IMR-90 (cell line): ENCODE measurements around the gene RAB3GAP2. TPM values are rescaled to one million over a fixed set of nuclear protein-coding genes. Genes with fewer than 3 reads are reported as not detected.

Source experiments
- ATAC-seq: fragments of 200-7000 bp; cut with Tn5 transposase; 2 replicates; pipeline ENCODE4 v1.9.1; 2020; ENCODE audit warnings: low read depth, mild to moderate bottlenecking, moderate library complexity
- BruUV-seq: library from RNA; stranded (reverse); fragments of 400-500 nt; replicated peaks from 2 replicates; lab custom pipeline; 2021; lab: Mats Ljungman, UMichigan
- CTCF ChIA-PET: fragments of 300-600 bp; formaldehyde crosslinking; extraction: SDS; loops from one replicate; lab custom pipeline; 2021; ENCODE audit warnings: antibody characterized with exemption; lab: Yijun Ruan, JAX
- POLR2A ChIA-PET: fragments of 300-600 bp; sonication (Branson Sonifier 250); formaldehyde crosslinking; loops from one replicate; lab custom pipeline; 2022; ENCODE audit warnings: antibody characterized with exemption; ENCODE audit not compliant: unreplicated experiment; lab: Charles Lee
- DNase-seq: peaks from one replicate; pipeline ENCODE4 v3.0.0; 2013
- H2AFZ ChIP-seq: replicated peaks from 2 replicates; pipeline ENCODE3; 2013; ENCODE audit warnings: low read length, mild to moderate bottlenecking; ENCODE audit not compliant: poor library complexity
- H2AK5ac ChIP-seq: 2 replicates; pipeline ENCODE4 v1.6.1; 2013; ENCODE audit warnings: low read depth, low read length, inconsistent platforms
- H2AK9ac ChIP-seq: replicated peaks from 2 replicates; pipeline ENCODE3; 2013; ENCODE audit warnings: mild to moderate bottlenecking, low read depth, low read length, moderate library complexity; ENCODE audit not compliant: poor library complexity
- H2BK120ac ChIP-seq: 2 replicates; pipeline ENCODE4 v1.6.1; 2013; ENCODE audit warnings: low read depth, low read length, inconsistent platforms
- H2BK15ac ChIP-seq: 3 replicates; pipeline ENCODE4 v1.6.1; 2013; ENCODE audit warnings: low read depth, low read length, inconsistent platforms
- H2BK20ac ChIP-seq: 2 replicates; pipeline ENCODE4 v1.6.1; 2013; ENCODE audit warnings: low read depth, mild to moderate bottlenecking, inconsistent platforms, low read length, moderate library complexity
- H2BK5ac ChIP-seq: 2 replicates; pipeline ENCODE4 v1.6.1; 2013; ENCODE audit warnings: mild to moderate bottlenecking, low read depth, low read length, inconsistent platforms; ENCODE audit not compliant: poor library complexity, severe bottlenecking
- H3K14ac ChIP-seq: replicated peaks from 2 replicates; pipeline ENCODE4 v1.6.1; 2013; ENCODE audit warnings: low read depth, low read length, inconsistent platforms
- H3K18ac ChIP-seq: 2 replicates; pipeline ENCODE4 v1.6.1; 2013; ENCODE audit warnings: low read depth, low read length, control low read depth
- H3K23ac ChIP-seq: 2 replicates; pipeline ENCODE4 v1.6.1; 2013; ENCODE audit warnings: low read depth, low read length, inconsistent platforms
- H3K27ac ChIP-seq: 2 replicates; pipeline ENCODE4 v1.5.1; 2013; ENCODE audit warnings: mild to moderate bottlenecking, control low read depth, low read length; ENCODE audit not compliant: insufficient read depth
- H3K27me3 ChIP-seq: 2 replicates; pipeline ENCODE4 v1.6.1; 2013; ENCODE audit warnings: low read length; ENCODE audit not compliant: control insufficient read depth, insufficient read depth
- H3K36me3 ChIP-seq: 2 replicates; pipeline ENCODE4 v1.6.1; 2013; ENCODE audit warnings: low read length, mixed read lengths; ENCODE audit not compliant: control insufficient read depth, insufficient read depth
- H3K4ac ChIP-seq: 2 replicates; pipeline ENCODE4 v1.6.1; 2013; ENCODE audit warnings: low read depth, low read length, inconsistent platforms
- H3K4me1 ChIP-seq: 2 replicates; pipeline ENCODE4 v1.6.1; 2013; ENCODE audit warnings: low read length, mixed read lengths; ENCODE audit not compliant: control insufficient read depth, insufficient read depth
- H3K4me2 ChIP-seq: 2 replicates; pipeline ENCODE4 v1.6.1; 2013; ENCODE audit warnings: low read depth, mild to moderate bottlenecking, control low read depth, low read length, moderate library complexity
- H3K4me3 ChIP-seq: 2 replicates; pipeline ENCODE4 v1.5.1; 2013; ENCODE audit warnings: low read depth, mild to moderate bottlenecking, control low read depth, low read length, moderate library complexity; ENCODE audit not compliant: insufficient read depth
- H3K56ac ChIP-seq: 2 replicates; pipeline ENCODE4 v1.6.1; 2013; ENCODE audit warnings: low read length, inconsistent platforms; ENCODE audit not compliant: insufficient read depth; ENCODE audit errors: extremely low read depth
- H3K79me1 ChIP-seq, 2 experiments: 2 replicates each; pipeline ENCODE4 v1.6.1; 2013; ENCODE audit warnings: low read length in 2 of 2, inconsistent platforms in 1 of 2, low read depth in 1 of 2
- H3K9ac ChIP-seq: 2 replicates; pipeline ENCODE4 v1.6.1; 2013; ENCODE audit warnings: low read depth, low read length, control low read depth
- H3K9me1 ChIP-seq: 2 replicates; pipeline ENCODE4 v1.6.1; 2013; ENCODE audit warnings: low read length, inconsistent platforms; ENCODE audit not compliant: insufficient read depth
- H3K9me3 ChIP-seq: 2 replicates; pipeline ENCODE4 v1.6.1; 2013; ENCODE audit warnings: low read length; ENCODE audit not compliant: control insufficient read depth, insufficient read depth
- H4K20me1 ChIP-seq: 2 replicates; pipeline ENCODE4 v1.6.1; 2013; ENCODE audit warnings: low read length, inconsistent platforms; ENCODE audit not compliant: insufficient read depth
- H4K5ac ChIP-seq: 2 replicates; pipeline ENCODE4 v1.6.1; 2013; ENCODE audit warnings: mild to moderate bottlenecking, low read depth, low read length, control low read depth
- H4K8ac ChIP-seq, 2 experiments: 2 replicates each; pipeline ENCODE4 v1.6.1; 2013; ENCODE audit warnings: low read depth in 2 of 2, low read length in 2 of 2, control low read depth in 1 of 2, inconsistent platforms in 1 of 2
- H4K91ac ChIP-seq: 2 replicates; pipeline ENCODE4 v1.6.1; 2013; ENCODE audit warnings: low read depth, low read length, inconsistent platforms; ENCODE audit not compliant: insufficient read depth
- BHLHE40 ChIP-seq: fragments of 150-350 bp; IDR thresholded peaks from 2 replicates; pipeline ENCODE4 v1.6.1; 2016; ENCODE audit warnings: mild to moderate bottlenecking, low read depth, low read length
- CEBPB ChIP-seq: IDR thresholded peaks from 2 replicates; pipeline ENCODE4 v1.6.1; 2012; ENCODE audit warnings: low read depth, low read length, improper control_type of control experiment
- CHD1 ChIP-seq: IDR thresholded peaks from 2 replicates; pipeline ENCODE4 v1.6.1; 2012; ENCODE audit warnings: low read depth, low read length, improper control_type of control experiment
- CTCF ChIP-seq: conservative IDR thresholded peaks from 2 replicates; pipeline ENCODE4 v1.5.1; 2012; ENCODE audit warnings: mild to moderate bottlenecking, low read depth, low read length, improper control_type of control experiment
- ELK1 ChIP-seq: fragments of 150-350 bp; IDR thresholded peaks from 2 replicates; pipeline ENCODE4 v1.6.1; 2016; ENCODE audit warnings: low read depth, mild to moderate bottlenecking, low read length, moderate library complexity, borderline replicate concordance
- FOS ChIP-seq: fragments of 150-350 bp; IDR thresholded peaks from 2 replicates; pipeline ENCODE4 v1.6.1; 2016; ENCODE audit warnings: low read depth, low read length
- MAFK ChIP-seq: IDR thresholded peaks from 2 replicates; pipeline ENCODE4 v1.6.1; 2012; ENCODE audit warnings: low read depth, low read length, improper control_type of control experiment
- MAZ ChIP-seq: IDR thresholded peaks from 2 replicates; pipeline ENCODE4 v1.6.1; 2012; ENCODE audit warnings: low read depth, mild to moderate bottlenecking, low read length, improper control_type of control experiment, moderate library complexity, borderline replicate concordance
- NFE2L2 ChIP-seq: fragments of 150-350 bp; IDR thresholded peaks from 2 replicates; pipeline ENCODE4 v1.6.1; 2016; ENCODE audit warnings: low read depth, mild to moderate bottlenecking, low read length
- RAD21 ChIP-seq: IDR thresholded peaks from 2 replicates; pipeline ENCODE4 v1.6.1; 2012; ENCODE audit warnings: low read length, improper control_type of control experiment
- RCOR1 ChIP-seq: IDR thresholded peaks from 2 replicates; pipeline ENCODE4 v1.6.1; 2012; ENCODE audit warnings: mild to moderate bottlenecking, low read length, improper control_type of control experiment; ENCODE audit not compliant: insufficient replicate concordance
- SMC3 ChIP-seq: fragments of 150-350 bp; IDR thresholded peaks from 2 replicates; pipeline ENCODE4 v1.6.1; 2016; ENCODE audit warnings: low read depth, mild to moderate bottlenecking, antibody characterized with exemption, low read length, moderate library complexity
- USF2 ChIP-seq: fragments of 150-350 bp; IDR thresholded peaks from 2 replicates; pipeline ENCODE4 v1.6.1; 2017; ENCODE audit warnings: mild to moderate bottlenecking, antibody characterized with exemption, low read length, low read depth
- dilution Hi-C: fragments of 300-500 bp; cut with HindIII; formaldehyde crosslinking; loops from one replicate; pipeline ENCODE4 v1.14.3; 2018; ENCODE audit warnings: low sequenced_read_pairs; ENCODE audit not compliant: unreplicated experiment
- in situ Hi-C: fragments of 300-500 bp; cut with MboI; formaldehyde crosslinking; loops from 3 replicates; pipeline ENCODE4 v1.14.3; 2019; ENCODE audit warnings: low sequenced_read_pairs, inconsistent platforms, mixed read lengths
- intact Hi-C: fragments of 100-400 bp; cut with micrococcal nuclease; formaldehyde crosslinking; loops from 2 replicates; pipeline ENCODE4 v1.10.0; 2022
- polyA plus RNA-seq, 3 experiments: library from polyadenylated mRNA; depleted of rRNA; stranded (reverse); fragments of >200 nt; gene quantifications; 2 replicates each; pipeline ENCODE4 v1.2.3, GENCODE V29; 2012; ENCODE audit warnings: low replicate concordance in 1 of 3
- total RNA-seq: library from RNA; depleted of rRNA; stranded (reverse); fragments of >200 nt; gene quantifications from 2 replicates; pipeline ENCODE4 v1.2.3, GENCODE V29; 2012

RAB3GAP2 gene
- total and polyA plus RNA-seq, 2 of the 4 experiments (the other 2 are of a cell fraction): 12.3 to 37.8 TPM

- no peaks in the 10 kb centered on the region for H3K27me3 ChIP-seq
- H3K9me1 ChIP-seq: no peaks in the 10 kb centered on the region; the same call in 1 of the 2 replicates
- no peak overlapping the region for H3K4ac ChIP-seq
- H2AFZ ChIP-seq: no peak overlapping the region
- dilution Hi-C loops: no loop called here
- H2BK20ac ChIP-seq: no peak overlapping the region
- no peak overlapping the region for H2AK9ac ChIP-seq
- no peaks in the 10 kb centered on the region for H4K20me1 ChIP-seq
- no peak overlapping the region for H3K27ac ChIP-seq
- H3K18ac ChIP-seq: no peak overlapping the region
- in situ Hi-C loops: no loop called here
- POLR2A ChIA-PET: no interaction called here
- H3K4me3 ChIP-seq: no peak overlapping the region
- no peak overlapping the region for H2BK5ac ChIP-seq
- H3K4me1 ChIP-seq: no peaks in the 10 kb centered on the region
- intact Hi-C loops: no loop called here
- no peak overlapping the region for H4K5ac ChIP-seq
- H4K8ac ChIP-seq: no peak overlapping the region
- H4K91ac ChIP-seq: no peak overlapping the region
- ATAC-seq: no peak
- DNase-seq: no peak
- no peak for TF ChIP-seq CEBPB
- no peak for TF ChIP-seq RAD21
- no peak for TF ChIP-seq ELK1
- no peak for TF ChIP-seq MAZ
- no peak for TF ChIP-seq FOS
- TF ChIP-seq CHD1: no peak
- no peak for TF ChIP-seq USF2
- no peak for TF ChIP-seq SMC3
- no peak for TF ChIP-seq CTCF
- TF ChIP-seq MAFK: no peak
- no peak for TF ChIP-seq RCOR1
- TF ChIP-seq NFE2L2: no peak
- no peak for TF ChIP-seq BHLHE40
- CTCF ChIA-PET: interaction anchor here (0.7 kb wide), 1 partner anchor 769 kb away, joined by 3 read pairs; no protein-coding TSS in a partner anchor
- H3K4me2 ChIP-seq: no peak overlapping the region
- H3K9ac ChIP-seq: no peak overlapping the region
- H3K23ac ChIP-seq: no peak overlapping the region
- H2BK15ac ChIP-seq: no peak overlapping the region
- H2BK120ac ChIP-seq: no peak overlapping the region
- H2AK5ac ChIP-seq: no peak overlapping the region
- H3K14ac ChIP-seq: no peak overlapping the region
- H3K56ac ChIP-seq: no peak overlapping the region
- H3K36me3 ChIP-seq: peaks cover 27% of the 10 kb centered on the region
- peaks cover 0 to under 1% of the 10 kb centered on the region in 2 experiments; a peak in 2 of 4 replicates for H3K79me1 ChIP-seq
- no TSS peak for BruUV-seq
- H3K9me3 ChIP-seq: no peaks in the 10 kb centered on the region
Measured at GRCh38 chr1:220207411-220207810, 64.8 kb downstream of the RAB3GAP2 start.
